SK-N-SH (cell line): ENCODE measurements around the gene RSKR. TPM values are rescaled to one million over a fixed set of nuclear protein-coding genes. Genes with fewer than 3 reads are reported as not detected.

Experiments used
- CTCF ChIA-PET: fragments of 300-600, 350-600 bp; formaldehyde crosslinking; extraction: SDS; loops from one replicate; lab custom pipeline; 2021; lab: Yijun Ruan, JAX
- POLR2A ChIA-PET: fragments of 350-600 bp; sonication (Branson Sonifier 250); formaldehyde crosslinking; extraction: SDS; loops from one replicate; lab custom pipeline; 2020; ENCODE audit warnings: antibody characterized with exemption, inconsistent platforms; lab: Yijun Ruan, JAX
- DNase-seq: peaks from one replicate; pipeline ENCODE4 v3.0.0; 2012
- H2AFZ ChIP-seq: fragments of 200-600 bp; sonication (generic); 2 replicates; pipeline ENCODE4 v1.8.1; 2016; ENCODE audit warnings: antibody characterized with exemption, mild to moderate bottlenecking, low read depth
- H3F3A ChIP-seq: fragments of 200-600 bp; sonication (generic); replicated peaks from 2 replicates; pipeline ENCODE3; 2016; ENCODE audit warnings: antibody characterized with exemption, mild to moderate bottlenecking; ENCODE audit not compliant: insufficient read depth
- H3K27ac ChIP-seq, 2 experiments: fragments of 200-500 bp in 1 of 2; fragments of 200-600 bp in 1 of 2; sonication (Bioruptor generic) in 1 of 2; sonication (generic), shearing (Covaris generic) in 1 of 2; 2 replicates each; pipeline versions ENCODE4 v1.5.1 to v1.6.1; 2014 to 2016; ENCODE audit warnings: low read depth in 2 of 2, inconsistent platforms in 1 of 2, low read length in 1 of 2, mild to moderate bottlenecking in 1 of 2, mixed read lengths in 1 of 2
- H3K27me3 ChIP-seq: fragments of 200-600 bp; sonication (generic), shearing (Covaris generic); 2 replicates; pipeline ENCODE4 v1.6.1; 2016; ENCODE audit warnings: mixed run types; ENCODE audit not compliant: insufficient read depth
- H3K36me3 ChIP-seq, 2 experiments: fragments of 200-500 bp in 1 of 2; fragments of 200-600 bp in 1 of 2; sonication (Bioruptor generic) in 1 of 2; sonication (generic) in 1 of 2; replicated peaks in 1 of 2; 2 replicates each; pipeline versions ENCODE3 to v1.5.1; 2014 to 2016; ENCODE audit warnings: low read length in 1 of 2, mild to moderate bottlenecking in 1 of 2; ENCODE audit not compliant: insufficient read depth in 2 of 2, control insufficient read depth in 1 of 2
- H3K4me1 ChIP-seq, 2 experiments: fragments of 200-500 bp in 1 of 2; fragments of 200-600 bp in 1 of 2; sonication (Bioruptor generic) in 1 of 2; sonication (generic), shearing (Covaris generic) in 1 of 2; 2 replicates each; pipeline versions ENCODE4 v1.5.1 to v1.6.1; 2014 to 2016; ENCODE audit warnings: low read depth in 1 of 2, low read length in 1 of 2, mixed run types in 1 of 2; ENCODE audit not compliant: insufficient read depth in 2 of 2, control insufficient read depth in 1 of 2
- H3K4me2 ChIP-seq: fragments of 200-600 bp; sonication (generic), shearing (Covaris generic); 2 replicates; pipeline ENCODE4 v1.6.1; 2017; ENCODE audit warnings: mixed run types
- H3K4me3 ChIP-seq, 2 experiments: fragments of 200-500 bp in 1 of 2; fragments of 200-600 bp in 1 of 2; sonication (Bioruptor generic) in 1 of 2; sonication (generic), shearing (Covaris generic) in 1 of 2; 2 replicates each; pipeline versions ENCODE4 v1.5.1 to v1.8.1; 2014 to 2016; ENCODE audit warnings: low read depth in 2 of 2, inconsistent platforms in 1 of 2, low read length in 1 of 2, mild to moderate bottlenecking in 1 of 2, mixed read lengths in 1 of 2, moderate library complexity in 1 of 2
- H3K79me2 ChIP-seq: fragments of 200-600 bp; sonication (generic); 2 replicates; pipeline ENCODE4 v1.8.1; 2017; ENCODE audit warnings: mild to moderate bottlenecking; ENCODE audit not compliant: insufficient read depth
- H3K9ac ChIP-seq: fragments of 200-600 bp; sonication (generic); 2 replicates; pipeline ENCODE4 v1.6.1; 2017; ENCODE audit warnings: mixed run types
- H3K9me2 ChIP-seq: fragments of 200-600 bp; sonication (generic); 2 replicates; pipeline ENCODE4 v1.6.1; 2017; ENCODE audit warnings: mixed run types
- H3K9me3 ChIP-seq: fragments of 200-600 bp; sonication (generic); 2 replicates; pipeline ENCODE4 v1.6.1; 2017; ENCODE audit warnings: mixed run types, mild to moderate bottlenecking, moderate library complexity
- H4K20me1 ChIP-seq: fragments of 200-600 bp; sonication (generic); 2 replicates; pipeline ENCODE4 v1.6.1; 2017; ENCODE audit warnings: mild to moderate bottlenecking, mixed run types; ENCODE audit not compliant: insufficient read depth
- ELF1 ChIP-seq: IDR thresholded peaks from 2 replicates; pipeline ENCODE4 v1.4.0; 2012
- FOXJ3 ChIP-seq: sonication (generic); formaldehyde crosslinking; IDR thresholded peaks from 2 replicates; pipeline ENCODE4 v1.5.1; 2020; ENCODE audit warnings: mild to moderate bottlenecking, missing genetic modification reagents
- FOXM1 ChIP-seq: IDR thresholded peaks from 2 replicates; pipeline ENCODE4 v1.4.0; 2012; ENCODE audit warnings: low read depth, mild to moderate bottlenecking
- GABPA ChIP-seq: IDR thresholded peaks from 2 replicates; pipeline ENCODE4 v1.4.0; 2012; ENCODE audit warnings: low read depth, mild to moderate bottlenecking
- IRF3 ChIP-seq: fragments of 150-350 bp; IDR thresholded peaks from 2 replicates; pipeline ENCODE4 v1.6.1; 2016; ENCODE audit warnings: mild to moderate bottlenecking, low read depth, low read length
- JUND ChIP-seq: IDR thresholded peaks from 2 replicates; pipeline ENCODE4 v1.4.0; 2012
- NFIC ChIP-seq: IDR thresholded peaks from 2 replicates; pipeline ENCODE4 v1.4.0; 2012; ENCODE audit warnings: borderline replicate concordance
- POLR2AphosphoS5 ChIP-seq: IDR thresholded peaks from 2 replicates; pipeline ENCODE4 v1.6.1; 2012; ENCODE audit warnings: low read depth, low read length
- RFX5 ChIP-seq: IDR thresholded peaks from 2 replicates; pipeline ENCODE4 v1.6.1; 2012; ENCODE audit warnings: mild to moderate bottlenecking, improper control_type of control experiment, low read length
- RXRA ChIP-seq: IDR thresholded peaks from 2 replicates; pipeline ENCODE4 v1.4.0; 2012; ENCODE audit warnings: low read depth, mild to moderate bottlenecking, borderline replicate concordance
- TAF1 ChIP-seq: IDR thresholded peaks from 2 replicates; pipeline ENCODE4 v1.6.1; 2012; ENCODE audit warnings: low read depth, mild to moderate bottlenecking, low read length, moderate library complexity, borderline replicate concordance
- TCF12 ChIP-seq: IDR thresholded peaks from 2 replicates; pipeline ENCODE4 v1.4.0; 2012
- TEAD4 ChIP-seq: IDR thresholded peaks from 2 replicates; pipeline ENCODE4 v1.4.0; 2012; ENCODE audit warnings: mild to moderate bottlenecking, borderline replicate concordance; ENCODE audit not compliant: insufficient read depth
- ZBTB33 ChIP-seq: IDR thresholded peaks from 2 replicates; pipeline ENCODE4 v1.4.0; 2012; ENCODE audit warnings: low read depth, borderline replicate concordance
- WGBS: methylation state at CpG from one replicate; pipeline ENCODE4 v1.1.6; 2017; ENCODE audit warnings: low lambda C conversion rate; 5-methylcytosine and 5-hydroxymethylcytosine counted together
- polyA plus RNA-seq, 3 experiments: library from polyadenylated mRNA; depleted of rRNA; stranded (reverse); fragments of >200 nt; gene quantifications; 2 replicates each; pipeline ENCODE4 v1.2.3, GENCODE V29; 2012

RSKR gene
- polyA plus RNA-seq, 1 of the 3 experiments (the other 2 are of a cell fraction) = 7.9 TPM

GRCh38 chr17:28563475-28563874 lies 50.5 kb downstream of the RSKR start:
- 100% methylated on average over 3 of the region's 3 CpGs for WGBS

More at GRCh38 chr17:28563475-28563874, 50.5 kb downstream of the RSKR start:
- no peak for DNase-seq
- no peaks in the 10 kb centered on the region for H4K20me1 ChIP-seq
- no peak overlapping the region for H3K4me3 ChIP-seq
- H3K4me2 ChIP-seq = no peak overlapping the region
- H3K27me3 ChIP-seq = no peaks in the 10 kb centered on the region
- no peaks in the 10 kb centered on the region for H3K9me2 ChIP-seq
- H3K36me3 ChIP-seq = peaks cover 16 to 23% of the 10 kb centered on the region in 2 experiments
- TF ChIP-seq RFX5 = no peak
- peak; percentile 88 for TF ChIP-seq ELF1
- no peak for TF ChIP-seq FOXJ3
- TF ChIP-seq TCF12 = no peak
- 0 out of 2 replicates have a peak, but pooled peaks have one; percentile 20 for TF ChIP-seq TEAD4
- TF ChIP-seq NFIC = peak; percentile 75
- TF ChIP-seq RXRA = no peak
- no peak for TF ChIP-seq JUND
- no peak for TF ChIP-seq GABPA
- no peak for TF ChIP-seq FOXM1
- TF ChIP-seq ZBTB33 = no peak
- TF ChIP-seq POLR2AphosphoS5 = no peak
- no peak for TF ChIP-seq IRF3
- no peak for TF ChIP-seq TAF1
- H3K9ac ChIP-seq = no peak overlapping the region
- peaks cover 0 to 2% of the 10 kb centered on the region in 2 experiments; a peak in 1 of 4 replicates for H3K4me1 ChIP-seq
- ChIA-PET CTCF (interaction anchor here (1.9 kb wide), 1 partner anchor 15 kb away, joined by 4 read pairs; no protein-coding TSS in a partner anchor), POLR2A (no interaction called here)
- no peaks in the 10 kb centered on the region for H3K9me3 ChIP-seq
- H3K79me2 ChIP-seq = peaks cover 34% of the 10 kb centered on the region
- no peak overlapping the region for H3K27ac ChIP-seq
- no peaks in the 10 kb centered on the region for H3F3A ChIP-seq
- no peak overlapping the region for H2AFZ ChIP-seq

Other genes with a start within 250 kb of the RSKR start
- not detected in 2 replicates for gene SEBOX, start 249.0 kb downstream of the RSKR start, polyA plus RNA-seq (2012; rRNA removed)
- 1.2 and 1.6 TPM in 2 replicates for gene VTN, start 243.9 kb downstream of the RSKR start, polyA plus RNA-seq (2012; rRNA removed)
- 17.4 and 17.9 TPM in 2 replicates for gene SARM1, start 242.5 kb downstream of the RSKR start, polyA plus RNA-seq (2012; rRNA removed)
- gene SLC46A1, start 208.0 kb downstream of the RSKR start, polyA plus RNA-seq (2012; rRNA removed) = 4.2 and 4.3 TPM in 2 replicates
- not detected in 2 replicates for gene SLC13A2, start 140.5 kb downstream of the RSKR start, polyA plus RNA-seq (2012; rRNA removed)
- not detected in 2 replicates for gene FOXN1, start 107.8 kb downstream of the RSKR start, polyA plus RNA-seq (2012; rRNA removed)
- 89.9 and 106 TPM in 2 replicates for gene UNC119, start 61.6 kb downstream of the RSKR start, polyA plus RNA-seq (2012; rRNA removed)
- gene PIGS, start 42.7 kb downstream of the RSKR start, polyA plus RNA-seq (2012; rRNA removed) = 54.9 and 78.5 TPM in 2 replicates
- 10.1 and 10.3 TPM in 2 replicates for gene ALDOC, start 37.3 kb downstream of the RSKR start, polyA plus RNA-seq (2012; rRNA removed)
- gene SPAG5, start 15.2 kb downstream of the RSKR start, polyA plus RNA-seq (2012; rRNA removed) = 36.5 and 42.3 TPM in 2 replicates
- gene BLTP2, start 31.0 kb upstream of the RSKR start, polyA plus RNA-seq (2012; rRNA removed) = 46.4 and 77.8 TPM in 2 replicates
- 108 and 114 TPM in 2 replicates for gene SDF2, start 47.7 kb upstream of the RSKR start, polyA plus RNA-seq (2012; rRNA removed)
- gene SUPT6H, start 48.0 kb upstream of the RSKR start, polyA plus RNA-seq (2012; rRNA removed) = 26.7 and 26.9 TPM in 2 replicates
- 6.4 and 7.1 TPM in 2 replicates for gene PROCA1, start 97.7 kb upstream of the RSKR start, polyA plus RNA-seq (2012; rRNA removed)
- gene RAB34, start 103.7 kb upstream of the RSKR start, polyA plus RNA-seq (2012; rRNA removed) = 0.06 and 0.18 TPM in 2 replicates
- 1,147 and 1,359 TPM in 2 replicates for gene RPL23A, start 105.8 kb upstream of the RSKR start, polyA plus RNA-seq (2012; rRNA removed)
- gene TLCD1, start 112.0 kb upstream of the RSKR start, polyA plus RNA-seq (2012; rRNA removed) = 18.3 and 21.6 TPM in 2 replicates
- gene NEK8, start 114.6 kb upstream of the RSKR start, polyA plus RNA-seq (2012; rRNA removed) = 6.0 and 11.0 TPM in 2 replicates
- 95.7 and 104 TPM in 2 replicates for gene TRAF4, start 129.8 kb upstream of the RSKR start, polyA plus RNA-seq (2012; rRNA removed)
- 5.8 and 9.0 TPM in 2 replicates for gene FAM222B, start 228.6 kb upstream of the RSKR start, polyA plus RNA-seq (2012; rRNA removed)
- 57.3 and 66.1 TPM in 2 replicates for gene ERAL1, start 240.8 kb upstream of the RSKR start, polyA plus RNA-seq (2012; rRNA removed)